Neural progenitor cell (in vitro differentiated cells): Measurements from ENCODE around the gene BMPR1B.

ENCODE experiments used
- CTCF ChIP-seq: fragments of 200-600 bp; sonication (generic); IDR thresholded peaks from 2 replicates; pipeline ENCODE4 v1.5.1; 2017; ENCODE audit warnings: antibody characterized with exemption, mild to moderate bottlenecking
- EZH2 ChIP-seq: fragments of 200-600 bp; sonication (generic); IDR thresholded peaks from 2 replicates; pipeline ENCODE4 v1.6.1; 2017; ENCODE audit warnings: antibody characterized with exemption, mild to moderate bottlenecking, moderate library complexity
- EZH2phosphoT487 ChIP-seq: fragments of 200-600 bp; sonication (generic); IDR thresholded peaks from 2 replicates; pipeline ENCODE4 v1.6.1; 2017; ENCODE audit warnings: antibody characterized with exemption

- TF ChIP-seq CTCF (no peak), EZH2 (no peak), EZH2phosphoT487 (no peak)
Measured at GRCh38 chr4:95114521-95114920, 356.8 kb downstream of the BMPR1B start.
